GM13976 (cell line): ENCODE results near the gene PTMA.

Experiments used
- DNase-seq: peaks from one replicate; pipeline ENCODE4 v3.0.0; 2012; ENCODE audit warnings: low spot score
- CTCF ChIP-seq: IDR thresholded peaks from 2 replicates; pipeline ENCODE4 v1.5.1; 2012; ENCODE audit warnings: borderline replicate concordance, mild to moderate bottlenecking; ENCODE audit not compliant: insufficient read depth; ENCODE audit errors: extremely low read depth, missing control alignments, control extremely low read depth
- in situ Hi-C: fragments of 300-500 bp; cut with MboI; formaldehyde crosslinking; loops from one replicate; pipeline ENCODE4 v1.12.0; 2022; ENCODE audit warnings: low sequenced_read_pairs, mixed read lengths, inconsistent platforms; ENCODE audit not compliant: unreplicated experiment

The PTMA gene

GRCh38 chr2:231717281-231718171, 9.2 kb downstream of the PTMA start:
- in situ Hi-C loops = no loop called here
- peak; percentile 78 for DNase-seq
- no peak for TF ChIP-seq CTCF

GRCh38 chr2:231718799-231719198, 10.5 kb downstream of the PTMA start:
- TF ChIP-seq CTCF = no peak
- in situ Hi-C loops = no loop called here
- DNase-seq = no peak

DNA sequence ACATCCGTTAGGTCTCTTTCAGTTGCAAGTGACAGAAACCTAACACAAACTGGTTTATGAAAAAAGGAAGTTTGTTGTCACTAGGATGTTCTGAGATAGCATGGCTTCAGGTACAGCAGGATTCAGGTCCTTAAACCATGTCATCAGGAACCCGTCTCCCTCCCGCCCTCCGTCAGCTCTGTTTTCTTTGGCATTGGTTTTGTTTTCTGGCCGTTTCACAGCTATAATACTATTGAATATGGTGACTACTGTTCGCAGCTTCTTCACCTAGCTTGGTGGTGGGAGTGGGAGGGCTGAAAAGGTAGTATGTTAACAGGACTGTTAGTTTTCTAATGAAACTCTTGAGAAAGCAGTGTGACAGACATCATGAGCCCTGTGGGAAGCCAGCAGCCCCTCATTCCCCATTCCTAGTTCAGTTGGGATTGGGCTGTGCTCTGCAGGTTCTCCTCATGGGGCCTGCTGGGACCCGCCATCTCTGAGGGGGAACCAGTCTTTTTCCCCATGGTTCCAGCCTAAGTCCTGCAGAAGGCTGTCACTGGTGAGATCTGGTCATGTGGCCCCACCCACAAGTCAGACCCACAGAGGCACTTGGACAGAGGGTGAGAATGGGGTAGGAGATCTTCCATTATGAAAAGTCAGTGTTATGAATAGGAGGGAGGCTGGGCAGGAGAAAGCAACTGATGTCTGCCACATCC, 12.1 kb downstream of the PTMA start:
- no peak for DNase-seq
- TF ChIP-seq CTCF = no peak
- in situ Hi-C loops = no loop called here

DNA sequence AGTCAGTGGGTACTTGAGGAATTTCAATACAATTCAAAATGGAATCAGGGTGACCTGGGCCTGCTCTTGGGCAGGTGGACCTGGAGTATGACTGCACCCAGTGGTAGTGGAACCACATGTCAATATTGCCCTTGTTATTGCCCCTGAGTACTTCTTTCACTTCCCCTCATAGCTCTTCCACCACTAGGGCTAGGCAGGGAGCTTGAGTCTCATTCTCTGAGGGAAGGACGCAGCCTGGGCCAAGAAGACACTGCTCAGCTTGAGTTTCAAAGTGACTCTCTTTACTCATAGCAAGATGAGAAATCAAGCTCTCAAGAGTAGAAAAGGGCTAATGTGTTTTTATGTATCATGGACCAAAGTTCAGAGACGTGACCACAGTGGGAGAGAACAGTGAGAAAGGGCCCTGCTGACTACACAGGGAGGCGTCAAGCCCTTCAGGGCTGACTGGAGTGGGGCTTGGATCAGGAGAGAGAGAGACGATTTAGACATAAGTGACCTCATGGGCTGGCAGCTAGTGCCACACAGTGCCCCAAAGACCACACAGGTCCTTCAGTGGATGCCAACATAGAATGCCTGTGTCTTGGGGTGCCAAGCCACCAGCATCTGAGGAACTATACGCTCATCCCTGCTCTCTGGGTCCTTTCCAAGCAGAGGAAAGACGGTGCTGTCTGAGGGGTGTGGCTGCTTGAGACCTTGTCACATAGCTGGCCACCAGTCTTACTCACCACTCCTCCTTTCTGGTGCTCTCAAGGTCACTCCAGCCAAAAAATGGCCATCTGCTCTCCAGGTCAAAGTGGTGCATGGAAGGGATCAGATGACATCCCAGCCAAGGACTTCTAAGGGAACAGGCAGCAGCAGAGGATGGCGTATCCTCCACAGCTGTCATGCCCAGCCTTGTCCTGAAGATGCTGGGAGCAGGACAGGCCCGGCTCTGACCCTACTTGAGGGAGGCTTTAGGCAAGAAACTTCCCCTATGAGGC, 13.0 kb downstream of the PTMA start:
- in situ Hi-C loops = no loop called here
- DNase-seq = peak; percentile 63
- no peak for TF ChIP-seq CTCF

DNA sequence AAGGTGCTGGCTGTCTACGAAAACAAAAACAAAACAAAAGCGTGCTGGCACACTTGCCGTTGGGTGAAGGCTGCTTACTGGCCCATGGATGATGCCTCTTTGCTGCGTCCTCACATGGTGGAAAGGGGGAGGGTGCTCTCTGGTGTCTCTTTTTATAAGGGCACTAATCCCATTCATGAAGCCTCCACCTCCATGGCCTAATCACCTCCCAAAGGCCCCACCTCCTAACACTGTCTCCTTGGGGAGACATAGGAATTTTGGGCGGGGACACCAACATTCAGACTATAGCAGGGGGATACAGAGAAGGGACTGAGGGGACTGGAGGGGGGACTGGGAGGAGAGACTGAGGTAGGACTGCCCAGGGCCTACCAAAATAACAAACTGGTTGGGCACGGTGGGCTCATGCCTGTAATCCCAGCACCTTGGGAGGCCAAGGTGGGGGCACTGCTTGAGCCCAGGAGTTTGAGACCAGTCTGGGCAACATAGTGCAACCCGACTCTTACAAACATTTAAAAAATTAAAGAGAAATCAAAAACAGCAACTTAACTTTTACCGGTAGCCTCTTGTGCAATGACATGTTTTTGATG, 14.5 kb downstream of the PTMA start:
- DNase-seq = no peak
- peak; percentile 5 for TF ChIP-seq CTCF
- in situ Hi-C loops = no loop called here

GRCh38 chr2:231725476-231725875, 17.2 kb downstream of the PTMA start:
- DNase-seq = no peak
- in situ Hi-C loops = no loop called here

More at GRCh38 chr2:231725476-231725875, 17.2 kb downstream of the PTMA start:
- TF ChIP-seq CTCF = no peak
